Bronchial epithelial cell (primary cell): ENCODE measurements around the gene TMEM39A. TPM values are rescaled to one million over a fixed set of nuclear protein-coding genes. Genes with fewer than 3 reads are reported as not detected.

Source experiments
- DNase-seq: peaks from one replicate; pipeline ENCODE4 v3.0.0-alpha.2; 2010; ENCODE audit warnings: low read depth
- FAIRE-seq: peaks from 2 replicates; lab custom pipeline; 2011; peaks lifted over from hg19 to GRCh38; lab: Jason Lieb, UNC
- H3K27me3 ChIP-seq: 2 replicates; pipeline ENCODE4 v1.5.1; 2011; ENCODE audit warnings: low read length; ENCODE audit not compliant: control insufficient read depth, insufficient read depth
- H3K36me3 ChIP-seq: 2 replicates; pipeline ENCODE4 v1.5.1; 2011; ENCODE audit warnings: low read length; ENCODE audit not compliant: control insufficient read depth, insufficient read depth
- H3K4me3 ChIP-seq: 2 replicates; pipeline ENCODE4 v1.5.1; 2011; ENCODE audit warnings: mild to moderate bottlenecking, low read depth, low read length, control low read depth
- total RNA-seq: library from RNA; depleted of rRNA; stranded (reverse); fragments of >200 nt; gene quantifications from 2 replicates; pipeline ENCODE4 v1.2.1, GENCODE V29; 2014
- TF ChIP-seq, protein P1 (sequence below): IDR thresholded peaks from 2 replicates; pipeline ENCODE4 v1.5.1; 2011; ENCODE audit warnings: mild to moderate bottlenecking, moderate library complexity, low read length, control low read depth, inconsistent platforms; ENCODE audit not compliant: insufficient read depth, severe bottlenecking

TMEM39A gene
- total RNA-seq, 1 donor from 2014 or later, result 43.7 TPM

- TF ChIP-seq, protein P1, sequence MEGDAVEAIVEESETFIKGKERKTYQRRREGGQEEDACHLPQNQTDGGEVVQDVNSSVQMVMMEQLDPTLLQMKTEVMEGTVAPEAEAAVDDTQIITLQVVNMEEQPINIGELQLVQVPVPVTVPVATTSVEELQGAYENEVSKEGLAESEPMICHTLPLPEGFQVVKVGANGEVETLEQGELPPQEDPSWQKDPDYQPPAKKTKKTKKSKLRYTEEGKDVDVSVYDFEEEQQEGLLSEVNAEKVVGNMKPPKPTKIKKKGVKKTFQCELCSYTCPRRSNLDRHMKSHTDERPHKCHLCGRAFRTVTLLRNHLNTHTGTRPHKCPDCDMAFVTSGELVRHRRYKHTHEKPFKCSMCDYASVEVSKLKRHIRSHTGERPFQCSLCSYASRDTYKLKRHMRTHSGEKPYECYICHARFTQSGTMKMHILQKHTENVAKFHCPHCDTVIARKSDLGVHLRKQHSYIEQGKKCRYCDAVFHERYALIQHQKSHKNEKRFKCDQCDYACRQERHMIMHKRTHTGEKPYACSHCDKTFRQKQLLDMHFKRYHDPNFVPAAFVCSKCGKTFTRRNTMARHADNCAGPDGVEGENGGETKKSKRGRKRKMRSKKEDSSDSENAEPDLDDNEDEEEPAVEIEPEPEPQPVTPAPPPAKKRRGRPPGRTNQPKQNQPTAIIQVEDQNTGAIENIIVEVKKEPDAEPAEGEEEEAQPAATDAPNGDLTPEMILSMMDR, result no peak
- Histone ChIP-seq H3K4me3 (no peak overlapping the region), H3K27me3 (no peaks in the 10 kb centered on the region), H3K36me3 (no peaks in the 10 kb centered on the region)
- FAIRE-seq, result no peak
- no peak for DNase-seq
Observed at GRCh38 chr3:119396870-119397269, 66.5 kb downstream of the TMEM39A start.

GRCh38 chr3:119395923-119396358, 67.5 kb downstream of the TMEM39A start:
- Histone ChIP-seq H3K4me3 (no peak overlapping the region), H3K27me3 (no peaks in the 10 kb centered on the region), H3K36me3 (no peaks in the 10 kb centered on the region)
- no peak for FAIRE-seq
- DNase-seq, result no peak
- TF ChIP-seq, protein P1, result no peak

DNA sequence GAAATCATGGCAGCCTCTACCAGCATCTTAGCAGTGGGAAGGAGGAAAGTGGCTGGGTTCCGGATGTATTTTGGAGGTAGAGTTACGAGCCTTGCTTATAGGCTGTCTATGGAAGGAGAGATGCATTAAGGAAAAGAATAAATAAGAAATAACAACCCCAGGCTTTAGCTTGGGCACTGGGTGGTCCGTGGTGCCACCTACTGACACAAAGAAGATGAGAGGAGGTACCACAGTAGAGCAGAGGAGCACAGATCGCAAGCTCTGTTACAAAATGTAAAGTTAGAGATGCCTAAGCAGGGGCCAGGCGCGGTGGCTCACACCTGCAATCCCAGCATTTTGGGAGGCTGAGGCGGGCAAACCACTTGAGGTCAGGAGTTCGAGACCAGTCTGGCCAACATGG, 74.8 kb downstream of the TMEM39A start:
- Histone ChIP-seq H3K4me3 (no peak overlapping the region), H3K36me3 (no peaks in the 10 kb centered on the region), H3K27me3 (no peaks in the 10 kb centered on the region)
- TF ChIP-seq, protein P1, result no peak
- no peak for DNase-seq
- no peak for FAIRE-seq

- no peak for DNase-seq
- Histone ChIP-seq H3K36me3 (no peaks in the 10 kb centered on the region), H3K27me3 (no peaks in the 10 kb centered on the region), H3K4me3 (no peak overlapping the region)
- TF ChIP-seq, protein P1, result no peak
- FAIRE-seq, result no peak
Observed at GRCh38 chr3:119382134-119382533, 81.3 kb downstream of the TMEM39A start.

- Histone ChIP-seq H3K36me3 (no peaks in the 10 kb centered on the region), H3K4me3 (no peak overlapping the region), H3K27me3 (no peaks in the 10 kb centered on the region)
- DNase-seq (no peak), FAIRE-seq (no peak)
- TF ChIP-seq, protein P1, result peak; percentile 21
Observed at GRCh38 chr3:119380697-119381096, 82.7 kb downstream of the TMEM39A start.

Other genes with a start within 250 kb of the TMEM39A start
- gene B4GALT4, start 222.7 kb downstream of the TMEM39A start, total RNA-seq, result 40.5 and 67.2 TPM in 2 replicates
- gene ARHGAP31, start 169.2 kb downstream of the TMEM39A start, total RNA-seq, result 0.26 TPM in 2 replicates
- gene POGLUT1, start 5.3 kb upstream of the TMEM39A start, total RNA-seq, result 9.0 and 16.6 TPM in 2 replicates
- 52.7 and 59.3 TPM in 2 replicates for gene TIMMDC1, start 34.9 kb upstream of the TMEM39A start, total RNA-seq
- not detected in 2 replicates for gene CD80, start 96.0 kb upstream of the TMEM39A start, total RNA-seq
- gene ADPRH, start 115.9 kb upstream of the TMEM39A start, total RNA-seq, result 0.53 and 2.7 TPM in 2 replicates
- gene PLA1A, start 134.3 kb upstream of the TMEM39A start, total RNA-seq, result not detected in 2 replicates
- gene POPDC2, start 197.0 kb upstream of the TMEM39A start, total RNA-seq, result 0.26 TPM in 1 of 2 replicates, not detected in the other
- 10.0 and 46.2 TPM in 2 replicates for gene COX17, start 213.8 kb upstream of the TMEM39A start, total RNA-seq
- not detected in 2 replicates for gene CFAP91, start 239.4 kb upstream of the TMEM39A start, total RNA-seq